ENCODE results near the gene KCNQ5. TPM values are rescaled to one million over a fixed set of nuclear protein-coding genes. Genes with fewer than 3 reads are reported as not detected.

KCNQ5 gene
- total RNA-seq, 1 experiment from 2014 or later: 2.0 TPM

GRCh38 chr6:72948153-72948552, 326.3 kb downstream of the KCNQ5 start:
- POLR2A ChIA-PET: no interaction called here
- Mint-ChIP-seq H3K4me3 (no peak overlapping the region), H3K36me3 (no peaks in the 10 kb centered on the region), H3K9me3 (no peaks in the 10 kb centered on the region), H3K27me3 (ENCODE audit: low read depth) (no peaks in the 10 kb centered on the region), H3K27ac (no peak overlapping the region), H3K4me1 (peaks cover 4% of the 10 kb centered on the region)
- CTCF ChIA-PET: no interaction called here
- DNase-seq (ENCODE audit: low spot score) (no peak), ATAC-seq (no peak)
- TF ChIP-seq PRDM15 (CRISPR knock-in tag; IDR thresholded peaks at IDR 0.05) (no peak), CDX4 (CRISPR knock-in tag; IDR thresholded peaks at IDR 0.05; ENCODE audit: borderline replicate concordance) (no peak), RORB (CRISPR knock-in tag; IDR thresholded peaks at IDR 0.05) (no peak), ZNF671 (CRISPR knock-in tag; IDR thresholded peaks at IDR 0.05) (no peak), ZNF281 (CRISPR knock-in tag; IDR thresholded peaks at IDR 0.05) (no peak), FOXK1 (CRISPR knock-in tag; IDR thresholded peaks at IDR 0.05) (no peak), HMGA2 (CRISPR knock-in tag; IDR thresholded peaks at IDR 0.05) (no peak), ESRRA (CRISPR knock-in tag; IDR thresholded peaks at IDR 0.05; ENCODE audit: borderline replicate concordance) (no peak), NFATC4 (CRISPR knock-in tag; IDR thresholded peaks at IDR 0.05) (no peak), ZBTB21 (CRISPR knock-in tag; IDR thresholded peaks at IDR 0.05; ENCODE audit: borderline replicate concordance) (no peak), CTCF (IDR thresholded peaks at IDR 0.05) (no peak), JAZF1 (CRISPR knock-in tag; IDR thresholded peaks at IDR 0.05) (no peak), TEAD1 (CRISPR knock-in tag; IDR thresholded peaks at IDR 0.05) (no peak), CBFB (CRISPR knock-in tag; IDR thresholded peaks at IDR 0.05; ENCODE audit: low read depth) (no peak), CREB1 (CRISPR knock-in tag; IDR thresholded peaks at IDR 0.05) (no peak), ZNF121 (CRISPR knock-in tag; IDR thresholded peaks at IDR 0.05) (no peak), ATF1 (CRISPR knock-in tag; IDR thresholded peaks at IDR 0.05) (no peak), ZNF396 (CRISPR knock-in tag; IDR thresholded peaks at IDR 0.05; ENCODE audit: borderline replicate concordance) (no peak), FOXP1 (CRISPR knock-in tag; IDR thresholded peaks at IDR 0.05; ENCODE audit: borderline replicate concordance) (no peak), CREM (CRISPR knock-in tag; IDR thresholded peaks at IDR 0.05) (no peak)

All from WTC11 (cell line).